Loucy (cell line): ENCODE measurements around the gene RPS6KB2.

ENCODE experiments used
- H2AFZ ChIP-seq: fragments of 200-600 bp; sonication (generic); 2 replicates; pipeline ENCODE4 v1.6.0; 2016; ENCODE audit warnings: antibody characterized with exemption, mild to moderate bottlenecking, low read length, moderate library complexity
- H3F3A ChIP-seq: fragments of 200-600 bp; 2 replicates; pipeline ENCODE4 v1.6.0; 2016; ENCODE audit warnings: antibody characterized with exemption, low read depth, mild to moderate bottlenecking
- H3K27me3 ChIP-seq: fragments of 200-600 bp; sonication (generic); 2 replicates; pipeline ENCODE4 v1.6.1; 2014; ENCODE audit warnings: low read length, mild to moderate bottlenecking; ENCODE audit not compliant: insufficient read depth, poor library complexity, severe bottlenecking
- H3K36me3 ChIP-seq: fragments of 200-600 bp; sonication (generic); 2 replicates; pipeline ENCODE4 v1.6.1; 2016; ENCODE audit warnings: low read length; ENCODE audit not compliant: insufficient read depth
- H3K4me1 ChIP-seq: fragments of 200-600 bp; sonication (generic); 2 replicates; pipeline ENCODE4 v1.5.1; 2014; ENCODE audit warnings: low read length, mild to moderate bottlenecking; ENCODE audit not compliant: insufficient read depth, poor library complexity, severe bottlenecking
- H3K4me2 ChIP-seq: fragments of 200-600 bp; sonication (generic); 2 replicates; pipeline ENCODE4 v1.6.0; 2014; ENCODE audit warnings: antibody characterized with exemption, low read length, low read depth, mild to moderate bottlenecking; ENCODE audit not compliant: poor library complexity, severe bottlenecking
- H3K4me3 ChIP-seq: fragments of 200-600 bp; sonication (generic); 2 replicates; pipeline ENCODE4 v1.5.1; 2014; ENCODE audit warnings: low read length, mild to moderate bottlenecking, mixed read lengths; ENCODE audit not compliant: poor library complexity, severe bottlenecking
- H3K79me2 ChIP-seq: fragments of 200-600 bp; sonication (generic); 2 replicates; pipeline ENCODE4 v1.6.1; 2014; ENCODE audit warnings: low read length; ENCODE audit not compliant: insufficient read depth
- H3K9ac ChIP-seq: fragments of 200-600 bp; sonication (generic); 2 replicates; pipeline ENCODE4 v1.6.0; 2014; ENCODE audit warnings: mild to moderate bottlenecking, low read depth, low read length, moderate library complexity; ENCODE audit not compliant: poor library complexity, severe bottlenecking
- H3K9me2 ChIP-seq: fragments of 200-600 bp; sonication (generic); replicated peaks from 2 replicates; pipeline ENCODE4 v1.6.1; 2016; ENCODE audit warnings: low read depth, low read length, mixed read lengths
- H3K9me3 ChIP-seq: fragments of 200-600 bp; sonication (generic); 2 replicates; pipeline ENCODE4 v1.6.1; 2014; ENCODE audit warnings: mild to moderate bottlenecking, antibody characterized with exemption, low read length, low read depth; ENCODE audit not compliant: insufficient read depth
- H4K20me1 ChIP-seq: fragments of 200-600 bp; sonication (generic); 2 replicates; pipeline ENCODE4 v1.6.0; 2014; ENCODE audit warnings: antibody characterized with exemption, low read length, mild to moderate bottlenecking; ENCODE audit not compliant: insufficient read depth, poor library complexity, severe bottlenecking
- CTCF ChIP-seq: fragments of 200-600 bp; sonication (generic); conservative IDR thresholded peaks from 2 replicates; pipeline ENCODE4 v1.5.1; 2014; ENCODE audit warnings: mild to moderate bottlenecking, antibody characterized with exemption, low read length
- EZH2phosphoT487 ChIP-seq: fragments of 200-600 bp; IDR thresholded peaks from 2 replicates; pipeline ENCODE4 v1.6.1; 2018; ENCODE audit warnings: antibody characterized with exemption, mild to moderate bottlenecking, moderate library complexity, borderline replicate concordance

Gene RPS6KB2

GRCh38 chr11:67466367-67466766 lies 38.1 kb downstream of the RPS6KB2 start:
- H3K9ac ChIP-seq, result peak overlapping the region; percentile 3
- peaks cover 47% of the 10 kb centered on the region for H3K4me1 ChIP-seq
- H3K9me3 ChIP-seq, result no peaks in the 10 kb centered on the region
- peak overlapping the region; percentile 97 for H3K4me2 ChIP-seq
- TF ChIP-seq CTCF (no peak), EZH2phosphoT487 (no peak)
- no peaks in the 10 kb centered on the region for H4K20me1 ChIP-seq
- H3K36me3 ChIP-seq, result no peaks in the 10 kb centered on the region
- H3K79me2 ChIP-seq, result peaks cover 41% of the 10 kb centered on the region
- no peaks in the 10 kb centered on the region for H3K9me2 ChIP-seq
- no peaks in the 10 kb centered on the region for H3K27me3 ChIP-seq
- H3F3A ChIP-seq, result peaks cover 4% of the 10 kb centered on the region; the same call in 1 of the 2 replicates
- H2AFZ ChIP-seq, result no peak overlapping the region
- no peak overlapping the region for H3K4me3 ChIP-seq

GRCh38 chr11:67466962-67467771 lies 38.9 kb downstream of the RPS6KB2 start:
- H3K9ac ChIP-seq, result peak overlapping the region; percentile 96
- no peaks in the 10 kb centered on the region for H3K36me3 ChIP-seq
- H3K4me1 ChIP-seq, result peaks cover 47% of the 10 kb centered on the region
- H3K4me3 ChIP-seq, result peak overlapping the region; percentile 97
- H3F3A ChIP-seq, result peaks cover 4% of the 10 kb centered on the region; the same call in 1 of the 2 replicates
- H3K4me2 ChIP-seq, result peak overlapping the region; percentile 97
- H2AFZ ChIP-seq, result no peak overlapping the region
- no peaks in the 10 kb centered on the region for H3K27me3 ChIP-seq
- no peaks in the 10 kb centered on the region for H3K9me3 ChIP-seq
- no peaks in the 10 kb centered on the region for H3K9me2 ChIP-seq
- peaks cover 41% of the 10 kb centered on the region for H3K79me2 ChIP-seq
- no peaks in the 10 kb centered on the region for H4K20me1 ChIP-seq
- TF ChIP-seq EZH2phosphoT487 (no peak), CTCF (no peak)

GRCh38 chr11:67468056-67468455 lies 39.8 kb downstream of the RPS6KB2 start:
- Histone ChIP-seq H4K20me1 (no peaks in the 10 kb centered on the region), H3K9ac (peak overlapping the region; percentile 96), H3K79me2 (peaks cover 41% of the 10 kb centered on the region), H2AFZ (no peak overlapping the region), H3K36me3 (no peaks in the 10 kb centered on the region), H3K9me2 (no peaks in the 10 kb centered on the region), H3K4me1 (peaks cover 47% of the 10 kb centered on the region), H3F3A (peaks cover 4% of the 10 kb centered on the region; the same call in 1 of the 2 replicates), H3K4me2 (peak overlapping the region; percentile 97), H3K4me3 (peak overlapping the region; percentile 97), H3K9me3 (no peaks in the 10 kb centered on the region), H3K27me3 (no peaks in the 10 kb centered on the region)
- TF ChIP-seq EZH2phosphoT487 (no peak), CTCF (no peak)
